Thyroid gland (tissue), 4 donors: ENCODE measurements around the gene COL5A3.

Experiments used
- CTCF ChIP-seq, 6 experiments: fragments of 200-600 bp in 3 of 6; fragments of 450-650 bp in 3 of 6; sonication (generic) in 3 of 6; IDR thresholded peaks; one replicate each; pipeline ENCODE4 v1.5.1; 2016 to 2019; ENCODE audit warnings: antibody characterized with exemption in 6 of 6, mild to moderate bottlenecking in 2 of 6, inconsistent platforms in 1 of 6, moderate library complexity in 1 of 6
- POLR2A ChIP-seq, 2 donors: fragments of 450-650 bp; IDR thresholded peaks; one replicate each; pipeline ENCODE4 v1.6.1; 2017; ENCODE audit warnings: antibody characterized with exemption in 2 of 2, mild to moderate bottlenecking in 2 of 2, moderate library complexity in 1 of 2

GRCh38 chr19:9911524-9912185 lies 98.6 kb downstream of the COL5A3 start:
- TF ChIP-seq CTCF (IDR thresholded peaks at IDR 0.05) (no peak), POLR2A (IDR thresholded peaks at IDR 0.05) (no peak)
